Cardiac septum (tissue), 1 donor: Measurements from ENCODE around the gene SIGLEC1. TPM values are rescaled to one million over a fixed set of nuclear protein-coding genes. Genes with fewer than 3 reads are reported as not detected.

Experiments used
- DNase-seq: peaks from one replicate; pipeline ENCODE4 v3.0.0-alpha.2; 2020; ENCODE audit warnings: low spot score
- intact Hi-C: fragments of 100-400 bp; cut with DNase I; formaldehyde crosslinking; loops from one replicate; pipeline ENCODE4 v1.14.0; 2022
- total RNA-seq: library from RNA; stranded (reverse); fragmentation: NEBNext Ultra II Directional; extraction: Animal tissue kit (Norgen Biotek cat#: 25700); gene quantifications from one replicate; pipeline ENCODE4 v1.2.1, GENCODE V29; 2021
- donor health status: DM: no; HTN: no; CAD: no.

SIGLEC1 gene
- total RNA-seq, 1 donor from 2014 or later, result 2.4 TPM

GRCh38 chr20:3745686-3746173 is 33.3 kb upstream of the SIGLEC1 start:
- intact Hi-C loops, result no loop called here
- no peak for DNase-seq

- peak; percentile 74 for DNase-seq
- intact Hi-C loops, result no loop called here
These were observed 32.6 kb upstream of the SIGLEC1 start for GRCh38 chr20:3744806-3745685.

- no peak for DNase-seq
- intact Hi-C loops, result no loop called here
These were observed 31.6 kb upstream of the SIGLEC1 start for GRCh38 chr20:3744037-3744436.

GRCh38 chr20:3743251-3743650 is 30.9 kb upstream of the SIGLEC1 start:
- intact Hi-C loops, result no loop called here
- no peak for DNase-seq

- DNase-seq, result no peak
- intact Hi-C loops, result no loop called here
These were observed 29.5 kb upstream of the SIGLEC1 start for GRCh38 chr20:3741836-3742458.

GRCh38 chr20:3740615-3741301 is 28.4 kb upstream of the SIGLEC1 start:
- peak; percentile 71 for DNase-seq
- intact Hi-C loops, result no loop called here

- intact Hi-C loops, result no loop called here
- no peak for DNase-seq
These were observed 27.6 kb upstream of the SIGLEC1 start for GRCh38 chr20:3739926-3740451.

GRCh38 chr20:3739054-3739925 is 26.9 kb upstream of the SIGLEC1 start:
- peak; percentile 76 for DNase-seq
- intact Hi-C loops, result no loop called here

GRCh38 chr20:3738111-3739053 is 26.0 kb upstream of the SIGLEC1 start:
- intact Hi-C loops, result no loop called here
- DNase-seq, result no peak

- intact Hi-C loops, result no loop called here
- no peak for DNase-seq
These were observed 23.4 kb upstream of the SIGLEC1 start for GRCh38 chr20:3735768-3736167.

- intact Hi-C loops, result no loop called here
- no peak for DNase-seq
These were observed 21.9 kb upstream of the SIGLEC1 start for GRCh38 chr20:3734111-3734843.

GRCh38 chr20:3733119-3733995 is 21.0 kb upstream of the SIGLEC1 start:
- DNase-seq, result peak; percentile 54
- intact Hi-C loops, result no loop called here

GRCh38 chr20:3732327-3733118 is 20.1 kb upstream of the SIGLEC1 start, which contains the start of gene HSPA12B:
Gene HSPA12B, plus strand, starts transcription at chr20:3732685. Its CDS starts 5,990 bp downstream, at chr20:3738675.
- peak; percentile 50 for DNase-seq
- intact Hi-C loops, result no loop called here

GRCh38 chr20:3731944-3732326 is 19.5 kb upstream of the SIGLEC1 start:
- no peak for DNase-seq
- intact Hi-C loops, result no loop called here

- intact Hi-C loops, result no loop called here
- DNase-seq, result no peak
These were observed 18.6 kb upstream of the SIGLEC1 start for GRCh38 chr20:3730803-3731672.
